ENCODE results near the gene IL1F10. TPM values are rescaled to one million over a fixed set of nuclear protein-coding genes. Genes with fewer than 3 reads are reported as not detected.

The IL1F10 gene, protein sequence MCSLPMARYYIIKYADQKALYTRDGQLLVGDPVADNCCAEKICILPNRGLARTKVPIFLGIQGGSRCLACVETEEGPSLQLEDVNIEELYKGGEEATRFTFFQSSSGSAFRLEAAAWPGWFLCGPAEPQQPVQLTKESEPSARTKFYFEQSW
- total RNA-seq = not detected in 2 replicates

DNA sequence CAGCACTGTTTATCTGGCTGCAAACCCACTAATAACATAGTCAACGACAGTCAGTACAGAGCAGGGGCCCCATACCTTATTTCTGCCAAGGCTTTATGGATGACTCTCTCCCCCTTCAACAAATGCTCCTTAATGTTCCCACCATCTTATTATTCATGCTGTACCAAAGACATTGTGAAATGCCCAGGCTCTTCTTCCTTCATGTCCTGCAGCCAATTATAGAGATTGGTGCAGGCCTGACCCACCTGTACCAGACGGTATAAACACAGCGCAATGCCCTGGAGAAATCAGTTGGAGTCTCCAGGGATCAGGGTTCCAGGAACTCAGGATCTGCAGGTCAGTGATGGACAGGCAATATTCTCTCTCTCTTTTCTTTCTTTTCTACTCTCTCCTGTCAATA, at the start of gene IL1F10:
Gene IL1F10 (plus strand): TSS at position 290 of the 400 bp plus-strand sequence. CDS start 4,769 bp downstream, outside the sequence.
- no peak for DNase-seq (ENCODE audit: low read depth in 2 of 2)

DNA sequence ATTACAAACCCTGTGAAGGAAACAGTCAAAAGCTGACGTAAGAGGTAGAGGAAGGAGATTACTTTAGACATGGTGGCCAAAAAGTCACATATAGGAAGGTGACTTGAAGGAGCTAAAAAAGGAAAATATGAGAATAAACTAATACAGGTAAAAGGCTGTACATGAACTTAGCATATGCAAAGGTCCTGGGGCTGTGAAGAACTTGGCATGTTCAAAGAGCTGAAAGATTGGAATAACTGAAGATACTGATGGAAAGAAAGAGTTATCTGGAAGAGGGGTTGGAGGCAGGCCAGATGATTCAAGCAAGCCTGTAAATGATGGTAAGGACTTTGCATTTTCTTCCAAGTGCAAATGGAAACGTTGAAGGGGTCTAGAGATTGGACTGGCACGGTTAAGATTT, 49.3 kb upstream of the IL1F10 start:
- DNase-seq (ENCODE audit: low read depth in 2 of 2) = no peak

DNA sequence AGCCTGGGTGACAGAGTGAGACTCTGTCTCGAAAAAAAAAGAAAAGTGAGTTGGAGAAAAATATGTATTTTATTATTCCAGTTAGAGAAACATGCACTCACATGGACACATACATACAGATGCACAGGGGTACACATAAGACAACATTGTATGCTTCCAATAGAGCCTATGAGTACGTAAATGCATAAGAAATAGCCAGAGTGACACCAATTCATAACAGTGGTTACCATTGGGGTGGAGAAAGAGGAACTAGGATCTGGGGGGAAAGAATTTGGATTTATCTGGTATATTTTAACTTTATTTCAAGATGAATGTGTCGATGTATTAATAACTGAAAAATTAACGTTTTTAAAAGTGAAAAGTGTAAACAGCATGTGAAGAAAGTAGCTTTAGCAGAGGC, 46.5 kb upstream of the IL1F10 start:
- no peak for DNase-seq (ENCODE audit: low read depth in 2 of 2)

DNA sequence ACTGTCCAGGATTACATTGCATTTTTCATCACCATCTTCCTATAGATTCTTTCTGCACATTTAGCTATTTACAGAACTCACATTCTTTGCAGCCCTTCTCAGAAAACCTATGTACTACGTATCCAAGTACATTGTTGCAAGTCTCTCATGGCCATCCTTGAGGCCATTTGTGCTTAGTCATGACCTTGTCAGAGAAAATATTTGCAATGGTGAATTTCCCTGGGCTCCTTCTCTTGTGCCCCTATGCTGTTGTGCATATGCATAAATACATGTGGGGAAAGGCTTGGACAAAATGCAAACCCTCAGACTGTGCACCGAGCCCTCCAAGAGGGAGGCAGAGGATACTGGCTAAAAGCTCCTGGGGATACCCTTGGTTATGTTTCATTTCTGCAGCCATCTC, 43.0 kb upstream of the IL1F10 start:
- no peak for DNase-seq (ENCODE audit: low read depth in 2 of 2)

DNA sequence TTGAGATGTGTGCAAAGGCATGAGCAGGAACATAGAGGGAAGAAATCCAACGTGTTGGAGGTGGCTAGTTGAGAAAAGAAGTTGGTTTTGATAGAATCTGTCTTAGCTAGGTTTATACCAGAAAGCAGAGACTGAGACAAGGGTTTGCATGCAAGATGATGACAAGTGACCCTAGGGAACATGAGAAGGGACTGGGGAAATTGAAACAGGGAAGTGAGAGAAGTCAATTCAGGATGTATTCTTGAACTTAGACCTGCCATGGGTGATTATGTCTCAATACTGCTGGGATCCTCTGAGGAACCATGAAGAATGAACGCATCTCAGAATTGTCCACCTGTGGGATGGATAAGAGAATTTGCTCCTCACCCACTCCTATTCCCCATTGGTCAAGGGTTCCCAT, 42.0 kb upstream of the IL1F10 start:
- no peak for DNase-seq (ENCODE audit: low read depth in 2 of 2)

DNA sequence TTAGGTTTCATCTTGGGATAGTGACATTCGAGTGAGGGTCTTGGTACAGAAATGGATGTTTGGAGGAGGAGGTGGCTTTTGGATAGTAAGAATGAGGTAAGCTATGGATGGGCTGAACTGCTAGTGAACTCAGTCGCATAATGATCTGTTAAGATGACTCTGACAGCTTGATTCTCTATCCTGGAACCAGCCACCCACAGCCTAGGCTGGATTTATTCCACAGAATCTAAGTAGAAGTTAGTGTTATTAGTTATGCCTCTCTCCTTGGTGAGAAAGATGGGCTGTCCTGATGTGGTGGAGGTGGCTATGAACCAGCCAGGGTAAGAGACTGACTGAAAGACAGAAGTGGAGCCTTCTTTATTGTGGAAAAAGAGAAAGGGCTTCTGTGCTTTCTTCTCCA, 40.1 kb upstream of the IL1F10 start:
- DNase-seq (ENCODE audit: low read depth in 2 of 2) = no peak

DNA sequence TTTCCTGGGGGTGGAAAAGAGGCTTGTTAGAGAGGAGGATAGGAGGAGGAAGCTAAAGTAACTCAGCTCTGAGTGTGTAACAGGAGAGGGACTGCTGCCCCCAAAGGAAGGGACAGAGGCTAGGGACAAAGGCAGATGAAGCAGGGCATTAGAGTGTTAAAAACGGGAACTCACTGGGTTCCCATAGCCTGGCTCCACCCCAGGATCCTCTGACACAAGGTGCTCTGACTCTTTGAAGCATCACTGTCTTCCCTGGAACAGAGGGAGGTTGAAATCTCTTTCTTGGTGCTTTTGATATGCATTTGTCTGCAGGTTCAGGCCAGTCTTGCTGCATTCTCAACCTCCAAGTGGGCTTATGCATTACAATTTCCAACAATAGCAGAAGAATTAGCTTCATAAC, 39.7 kb upstream of the IL1F10 start:
- no peak for DNase-seq (ENCODE audit: low read depth in 2 of 2)

DNA sequence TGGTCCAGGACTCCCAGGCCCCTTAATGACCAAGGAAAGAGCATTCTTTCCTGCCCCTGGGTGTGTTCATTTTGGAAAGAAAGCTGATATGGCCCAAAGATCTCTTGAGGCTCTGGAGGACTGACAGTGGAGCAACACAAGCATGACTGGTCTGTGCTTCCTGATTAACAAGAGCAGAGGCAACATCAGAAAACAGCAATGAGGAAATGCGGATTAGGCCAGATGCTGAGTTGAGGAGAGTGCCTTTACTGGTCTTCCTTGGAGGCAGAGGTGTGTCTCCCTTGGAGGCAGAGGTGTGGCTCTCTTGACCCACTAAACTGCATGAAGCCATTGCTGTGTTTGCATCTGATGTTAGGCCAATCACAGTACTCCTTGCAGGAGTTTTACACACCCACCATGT, 35.0 kb upstream of the IL1F10 start:
- DNase-seq (ENCODE audit: low read depth in 2 of 2) = no peak

DNA sequence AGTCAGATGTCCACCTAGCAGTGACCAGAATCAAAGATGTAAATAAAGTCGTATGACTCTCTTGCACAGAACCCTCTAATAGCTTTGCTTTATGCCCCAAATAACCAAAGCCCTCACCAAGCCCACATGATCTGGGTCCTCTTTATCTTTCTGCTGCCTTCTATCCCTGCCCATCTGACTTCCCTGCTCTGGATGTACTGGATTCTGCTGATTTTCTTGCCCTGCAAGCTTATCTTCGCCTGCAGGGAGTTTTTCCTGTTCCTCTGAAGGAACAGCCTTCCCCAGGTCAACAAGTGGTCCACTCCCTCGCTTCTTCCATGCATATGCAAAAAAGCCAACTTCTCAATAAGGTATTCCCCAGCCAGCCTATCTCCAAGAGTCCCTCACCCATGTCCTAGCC, 33.8 kb upstream of the IL1F10 start:
- DNase-seq (ENCODE audit: low read depth in 2 of 2) = no peak

DNA sequence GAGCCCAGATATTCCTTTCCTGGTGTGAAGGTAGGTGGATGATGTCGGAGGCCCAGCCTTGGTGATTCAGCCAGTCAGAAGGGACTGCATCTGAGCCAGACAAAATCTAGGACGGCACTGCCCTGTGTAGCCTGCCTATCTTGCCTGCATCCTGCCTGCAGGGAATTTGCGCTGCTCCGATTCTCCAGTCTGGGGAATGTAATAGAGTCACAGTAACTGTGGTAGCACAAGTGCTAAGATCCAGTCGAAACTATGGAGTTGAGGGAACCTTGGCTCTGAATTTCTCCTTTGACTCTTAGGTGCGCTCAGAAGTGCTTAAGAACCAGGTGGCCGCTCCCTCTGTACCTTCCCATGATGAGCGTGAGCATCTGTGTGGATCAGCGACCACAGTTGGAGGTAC, 31.0 kb upstream of the IL1F10 start:
- DNase-seq (ENCODE audit: low read depth in 2 of 2) = no peak

DNA sequence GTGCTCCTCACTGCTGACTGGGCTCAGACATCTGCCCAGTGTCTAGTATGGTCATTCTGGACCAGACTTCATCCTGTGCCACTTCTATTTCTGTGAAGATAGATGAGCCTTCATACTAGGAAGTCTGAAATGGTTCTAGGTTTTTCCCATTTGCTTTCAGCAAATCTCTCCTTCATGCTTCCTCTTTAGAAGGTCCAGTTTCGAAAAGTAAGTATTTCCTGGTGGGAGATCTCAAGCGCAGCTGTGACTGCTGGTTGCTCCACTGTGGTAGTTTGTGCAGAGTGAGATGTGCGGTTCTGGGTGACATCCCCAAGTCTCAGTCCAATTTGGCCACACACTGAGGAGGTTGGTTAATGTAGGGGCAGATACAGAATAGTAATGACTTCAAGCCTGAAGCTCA, 29.5 kb upstream of the IL1F10 start:
- no peak for DNase-seq (ENCODE audit: low read depth in 2 of 2)

DNA sequence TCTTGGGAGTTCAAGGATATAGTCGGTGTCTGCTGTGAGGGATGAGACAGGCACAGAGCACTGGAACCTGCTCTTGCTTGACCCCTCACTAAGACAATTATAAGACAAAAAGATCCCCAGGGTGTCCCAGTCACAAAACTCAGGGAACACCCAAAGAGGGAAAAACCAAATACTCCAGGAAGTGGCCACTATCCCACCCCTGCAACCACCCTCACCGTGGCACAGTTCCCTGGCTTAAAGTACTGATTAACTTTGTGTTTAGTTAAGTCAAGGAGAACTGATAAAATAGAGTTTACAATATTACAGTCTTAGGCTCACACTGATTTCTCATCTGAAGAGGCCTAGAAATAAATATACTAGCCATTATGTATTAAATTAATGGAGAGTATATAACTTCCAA, 28.6 kb upstream of the IL1F10 start:
- DNase-seq (ENCODE audit: low read depth in 2 of 2) = no peak

DNA sequence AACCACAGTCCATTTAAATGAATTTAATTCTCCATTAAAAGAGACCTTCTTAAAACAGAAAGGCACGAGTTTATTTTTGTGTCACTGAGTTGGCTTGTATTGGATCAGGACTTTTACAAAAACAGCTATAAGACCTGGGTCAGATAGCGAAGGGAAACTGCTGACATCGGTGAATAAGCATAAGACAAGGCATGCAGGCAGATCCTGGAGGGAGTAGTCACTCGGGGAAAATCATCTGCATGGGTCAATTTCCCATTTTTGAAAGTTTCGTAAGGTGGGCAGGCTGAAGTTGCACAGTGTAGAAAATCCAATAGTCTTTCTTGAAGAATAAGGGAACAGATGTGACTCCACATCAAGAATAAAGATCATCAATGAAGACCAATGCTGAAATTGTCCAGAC, 28.1 kb upstream of the IL1F10 start:
- no peak for DNase-seq (ENCODE audit: low read depth in 2 of 2)

DNA sequence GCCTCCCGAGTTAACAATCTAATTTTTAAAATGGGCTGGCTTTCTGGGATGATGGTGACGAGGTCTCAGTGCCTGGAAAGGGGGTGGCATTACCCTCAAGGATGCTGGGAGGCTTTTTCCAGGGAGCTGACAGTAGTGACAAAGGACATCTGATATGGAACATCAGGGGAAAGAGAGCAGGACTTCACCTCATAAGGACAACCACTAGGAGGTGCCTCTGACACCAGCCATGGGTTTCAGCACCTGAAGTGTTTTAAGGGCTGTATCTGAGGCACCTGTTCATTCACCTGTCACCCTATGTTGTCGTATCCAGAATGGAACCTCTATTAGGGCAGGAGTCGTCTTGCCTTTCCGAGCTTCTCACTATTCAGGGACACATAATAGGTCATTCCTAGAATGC, 25.9 kb upstream of the IL1F10 start:
- no peak for DNase-seq (ENCODE audit: low read depth in 2 of 2)

DNA sequence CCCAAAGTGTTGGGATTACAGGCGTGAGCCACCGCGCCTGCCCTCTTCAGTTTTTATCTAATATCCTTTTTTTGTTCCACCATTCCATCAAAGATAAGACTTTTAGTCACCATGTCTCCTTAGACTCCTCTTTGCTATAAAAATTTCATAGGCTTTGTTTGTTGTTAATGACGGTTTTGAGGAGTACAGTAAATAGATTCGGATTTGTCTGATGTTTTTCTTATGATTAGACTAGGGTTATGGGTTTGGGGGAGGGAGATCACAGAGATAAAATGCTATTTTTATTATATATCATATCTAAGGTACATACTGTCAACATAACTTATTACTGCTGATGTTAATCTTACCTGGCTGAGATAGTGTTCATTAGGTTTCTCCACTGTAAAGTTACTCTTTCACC, 21.3 kb upstream of the IL1F10 start:
- DNase-seq (ENCODE audit: low read depth in 2 of 2) = no peak

DNA sequence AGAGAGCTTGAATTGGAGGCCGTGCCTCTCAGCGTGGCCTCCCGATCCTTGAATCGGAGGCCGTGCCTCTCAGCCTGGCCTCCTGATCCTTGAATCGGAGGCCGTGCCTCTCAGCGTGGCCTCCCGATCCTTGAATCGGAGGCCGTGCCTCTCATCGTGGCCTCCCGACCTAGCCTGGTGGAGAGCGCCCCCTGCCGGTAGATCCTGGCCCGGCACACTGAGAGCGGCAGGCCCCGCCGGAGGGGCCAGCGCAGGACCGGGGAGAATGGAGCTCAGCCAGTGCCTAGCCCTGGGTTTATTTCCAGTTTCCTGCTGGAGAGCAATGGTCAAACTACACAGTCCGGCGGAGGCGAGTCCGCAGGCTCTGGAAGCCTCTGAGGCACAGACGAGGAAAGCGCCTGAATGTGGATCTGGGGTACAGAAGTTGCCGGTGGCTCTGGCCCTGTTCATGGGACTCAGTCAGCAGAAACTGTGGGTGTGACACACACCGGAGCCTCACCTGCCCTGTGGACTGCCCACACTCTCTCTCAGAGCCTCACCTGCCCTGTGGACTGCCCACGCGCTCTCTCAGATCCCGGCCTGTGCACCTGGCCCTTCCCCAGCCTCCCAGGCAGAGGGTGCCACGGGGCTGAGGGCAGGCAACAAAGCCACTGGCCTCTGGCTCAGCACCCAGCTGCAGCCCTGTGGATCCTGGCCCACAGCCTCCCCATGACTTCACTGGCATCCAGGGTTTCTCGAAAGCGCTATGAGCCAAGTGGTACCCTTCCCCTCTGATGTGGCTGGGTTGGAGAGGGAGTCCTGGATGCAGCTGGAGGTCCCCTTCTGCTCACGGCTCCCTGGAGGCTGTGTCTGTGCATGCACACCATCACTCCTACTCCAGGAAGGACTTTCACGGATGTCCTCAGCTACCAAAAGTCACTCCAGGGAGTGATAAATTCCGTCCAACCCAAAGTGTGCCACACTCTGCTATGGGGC, 16.6 kb upstream of the IL1F10 start:
- DNase-seq (ENCODE audit: low read depth in 2 of 2) = no peak

DNA sequence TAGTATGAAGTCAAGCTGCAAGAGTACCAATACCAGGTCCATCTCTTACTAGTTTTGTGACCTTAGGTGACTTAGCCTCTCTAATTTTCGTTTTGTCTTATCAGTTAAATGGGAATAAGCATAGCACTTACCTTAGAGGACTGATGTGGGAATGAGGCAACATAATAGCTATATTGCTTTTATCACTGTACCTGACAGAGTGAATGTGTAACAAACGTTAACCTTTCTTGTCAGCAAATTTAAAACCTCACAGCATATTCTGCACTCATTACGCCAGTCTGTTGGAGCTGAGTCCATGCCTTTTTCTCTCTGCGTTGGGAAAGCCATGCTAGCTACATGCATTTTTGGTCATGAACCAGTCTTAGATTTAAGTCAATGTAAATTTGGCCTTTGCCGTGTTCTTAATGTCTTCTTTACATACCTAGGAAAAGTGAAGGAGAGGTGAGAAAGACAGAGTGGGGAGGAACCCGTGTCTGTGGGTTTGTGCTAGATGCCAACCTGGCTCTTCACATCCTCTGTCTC, 15.3 kb upstream of the IL1F10 start, which contains the start of gene IL36B:
Gene IL36B (minus strand): TSS at position 472 of the 522 bp plus-strand sequence.
- no peak for DNase-seq (ENCODE audit: low read depth in 2 of 2)

DNA sequence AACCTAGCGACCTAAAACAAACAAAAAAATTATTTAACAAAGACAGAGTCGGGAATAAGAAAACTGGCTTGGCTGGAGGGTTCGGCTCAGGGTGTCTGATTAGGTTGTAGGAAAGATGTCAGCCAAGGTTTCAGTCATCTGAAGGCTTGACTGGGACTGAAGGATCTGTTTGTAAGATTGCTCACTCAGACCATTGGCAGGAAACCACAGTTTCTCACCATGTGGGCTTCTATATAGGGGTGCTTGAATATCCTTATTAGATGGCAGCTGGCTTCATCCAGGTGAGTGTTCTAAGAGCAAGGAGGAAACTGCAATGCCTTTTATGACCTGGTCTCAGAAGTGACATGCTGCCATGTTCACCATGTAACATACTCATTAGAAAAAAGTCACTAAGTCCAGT, 14.1 kb upstream of the IL1F10 start:
- no peak for DNase-seq (ENCODE audit: low read depth in 2 of 2)

DNA sequence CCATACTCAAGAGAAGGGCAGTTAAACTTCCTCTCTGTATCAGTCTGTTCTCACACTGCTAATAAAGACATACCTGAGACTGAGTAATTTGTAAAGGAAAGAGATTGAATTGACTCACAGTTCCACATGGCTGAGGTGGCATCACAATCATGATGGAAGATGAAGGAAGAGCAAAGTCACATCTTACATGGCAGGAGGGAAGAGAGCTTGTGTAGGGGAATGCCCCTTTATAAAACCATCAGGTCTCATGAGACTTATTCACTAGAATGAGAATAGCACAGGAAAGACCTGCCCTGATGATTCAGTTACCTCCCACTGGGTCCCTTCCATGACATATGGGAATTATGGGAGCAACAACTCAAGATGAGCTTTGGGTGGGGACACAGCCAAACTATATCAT, 13.7 kb upstream of the IL1F10 start:
- DNase-seq (ENCODE audit: low read depth in 2 of 2) = no peak

DNA sequence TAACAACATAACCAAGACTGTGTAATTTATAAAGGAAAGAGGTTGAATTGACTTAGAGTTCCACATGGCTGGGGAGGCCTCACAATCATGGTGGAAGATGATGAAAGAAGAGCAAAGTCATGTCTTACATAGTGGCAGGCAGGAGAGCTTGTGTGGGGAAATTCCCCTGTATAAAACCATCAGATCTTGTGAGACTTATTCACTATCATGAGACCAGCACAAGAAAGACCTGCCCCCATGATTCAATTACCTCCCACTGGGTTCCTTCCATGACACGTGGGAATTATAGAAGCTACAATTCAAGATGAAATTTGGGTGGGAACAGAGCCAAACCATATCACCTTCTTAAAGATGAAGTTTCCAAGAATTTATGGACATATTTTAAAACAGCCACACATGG, 11.2 kb upstream of the IL1F10 start:
- DNase-seq (ENCODE audit: low read depth in 2 of 2) = no peak

DNA sequence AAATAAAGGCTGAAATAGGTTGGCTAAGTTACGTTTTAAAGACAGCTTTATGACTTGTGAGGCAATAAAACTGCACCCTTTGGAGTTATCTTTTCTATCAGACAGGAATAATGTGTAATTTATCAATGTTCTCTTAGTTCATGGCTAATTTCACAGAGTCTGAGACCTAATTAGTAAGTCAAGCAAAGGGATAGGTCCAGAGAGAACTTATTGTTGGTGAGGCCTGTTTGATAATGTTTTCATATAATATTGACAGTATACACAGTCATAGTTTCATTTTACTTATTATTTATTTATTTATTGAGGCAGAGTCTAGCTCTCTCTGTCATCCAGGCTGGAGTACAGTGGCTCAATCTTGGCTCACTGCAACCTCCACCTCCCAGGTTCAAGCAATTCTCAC, 10.7 kb upstream of the IL1F10 start:
- DNase-seq (ENCODE audit: low read depth in 2 of 2) = no peak

DNA sequence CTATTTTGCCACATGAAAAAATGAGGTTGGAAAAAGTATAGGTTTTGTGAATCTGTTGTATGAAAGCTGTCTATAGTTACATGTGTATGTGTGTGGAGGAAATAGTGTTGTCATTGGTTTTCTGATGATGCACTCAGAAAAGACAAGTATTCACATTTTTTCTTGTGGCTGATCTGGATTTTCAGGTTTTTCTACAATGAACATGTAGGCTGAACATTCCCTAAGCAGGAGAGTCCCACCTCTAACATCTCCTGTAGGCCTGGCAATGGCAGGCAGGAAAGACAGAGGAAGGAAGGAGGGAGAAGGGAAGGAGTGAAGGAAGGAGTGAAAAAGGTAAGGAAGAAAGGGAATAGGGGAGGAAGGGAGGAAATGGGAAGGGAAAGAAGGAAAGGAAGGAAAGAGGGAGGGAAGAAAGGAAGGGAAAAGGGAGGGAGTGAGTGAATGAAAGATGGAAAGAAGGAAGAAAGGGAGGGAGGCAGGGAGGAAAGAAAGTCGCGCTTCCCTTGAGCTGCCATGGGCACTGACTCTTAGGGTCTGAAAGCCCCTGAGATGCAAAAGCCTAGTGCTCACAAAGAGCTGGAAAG, 9.3 kb upstream of the IL1F10 start:
- DNase-seq (ENCODE audit: low read depth in 2 of 2) = no peak

Measured in dermis microvascular lymphatic vessel endothelial cell (primary cell).